HepG2 (cell line): Measurements from ENCODE around the gene SLC22A31. TPM values are rescaled to one million over a fixed set of nuclear protein-coding genes. Genes with fewer than 3 reads are reported as not detected.

Experiments used
- BHLHE40 ChIP-seq: IDR thresholded peaks from 2 replicates; pipeline ENCODE4 v1.6.1; 2011; ENCODE audit warnings: low read length, improper control_type of control experiment
- FOXK2 ChIP-seq: fragments of 450-650 bp; IDR thresholded peaks from 2 replicates; pipeline ENCODE4 v1.6.1; 2016
- MBNL3 ChIP-seq: fragments of 250-450 bp; sonication (Bioruptor Pico); conservative IDR thresholded peaks from 2 replicates; pipeline ENCODE4 v1.8.0; 2022; ENCODE audit warnings: mild to moderate bottlenecking, inconsistent platforms
- MEIS2 ChIP-seq: sonication (generic); formaldehyde crosslinking; IDR thresholded peaks from 2 replicates; pipeline ENCODE4 v1.9.0; 2021; ENCODE audit warnings: mild to moderate bottlenecking, missing genetic modification reagents
- REPIN1 ChIP-seq: sonication (generic); formaldehyde crosslinking; IDR thresholded peaks from 2 replicates; pipeline ENCODE4 v1.8.0; 2022; ENCODE audit warnings: missing genetic modification reagents, low read depth, mild to moderate bottlenecking, borderline replicate concordance
- SMAD1 ChIP-seq: sonication (generic); formaldehyde crosslinking; IDR thresholded peaks from 2 replicates; pipeline ENCODE4 v1.4.0; 2020; ENCODE audit warnings: missing genetic modification reagents, low read depth, mild to moderate bottlenecking, borderline replicate concordance
- ZKSCAN5 ChIP-seq: sonication (generic); formaldehyde crosslinking; IDR thresholded peaks from 2 replicates; pipeline ENCODE4 v1.5.1; 2020; ENCODE audit warnings: mild to moderate bottlenecking, missing genetic modification reagents
- ZNF432 ChIP-seq: sonication (generic); formaldehyde crosslinking; IDR thresholded peaks from 2 replicates; pipeline ENCODE4 v1.5.0; 2020; ENCODE audit warnings: missing genetic modification reagents, mild to moderate bottlenecking, borderline replicate concordance
- ZNF614 ChIP-seq: IDR thresholded peaks from 2 replicates; pipeline ENCODE4 v1.6.1; 2018; ENCODE audit warnings: missing biosample characterization, missing genetic modification reagents, inconsistent platforms, borderline replicate concordance
- ZNF619 ChIP-seq: sonication (generic); formaldehyde crosslinking; IDR thresholded peaks from 2 replicates; pipeline ENCODE4 v1.4.0; 2020; ENCODE audit warnings: mild to moderate bottlenecking, missing genetic modification reagents
- polyA plus RNA-seq, 8 experiments: library from polyadenylated mRNA; depleted of rRNA in 3 of 8; stranded (reverse) in 7 of 8; unstranded in 1 of 8; fragments of >200 nt; fragmentation: Illumina TruSeq in 4 of 8; extraction: Trizol in 4 of 8; gene quantifications; 2 replicates each; pipeline versions ENCODE4 v1.2.1 to v1.2.3, GENCODE V29; 2011 to 2016; ENCODE audit warnings: low read depth in 4 of 8, missing spikeins in 1 of 8, mixed read lengths in 1 of 8; ENCODE audit not compliant: insufficient read depth in 1 of 8
- total RNA-seq, 5 experiments: library from RNA; depleted of rRNA; stranded (reverse); fragments of >200 nt; fragmentation: Illumina TruSeq; extraction: Trizol; gene quantifications; 2 replicates each; pipeline ENCODE4 v1.2.3, GENCODE V29; 2016; ENCODE audit warnings: low read depth in 1 of 5
- TF ChIP-seq, protein P1 (sequence below): sonication (generic); formaldehyde crosslinking; conservative IDR thresholded peaks from 2 replicates; pipeline ENCODE4 v1.8.0; 2022; ENCODE audit warnings: mild to moderate bottlenecking, moderate library complexity, missing genetic modification reagents
- TF ChIP-seq, protein P2 (sequence below): sonication (generic); formaldehyde crosslinking; IDR thresholded peaks from 2 replicates; pipeline ENCODE4 v1.8.0; 2022; ENCODE audit warnings: mild to moderate bottlenecking, missing genetic modification reagents, borderline replicate concordance
- TF ChIP-seq, protein P3 (sequence below): sonication (generic); formaldehyde crosslinking; IDR thresholded peaks from 2 replicates; pipeline ENCODE4 v1.5.1; 2020; ENCODE audit warnings: missing genetic modification reagents, mild to moderate bottlenecking, borderline replicate concordance
- TF ChIP-seq, protein P4 (sequence below): sonication (generic); formaldehyde crosslinking; IDR thresholded peaks from 2 replicates; pipeline ENCODE4 v1.5.0; 2020; ENCODE audit warnings: missing genetic modification reagents, mild to moderate bottlenecking, borderline replicate concordance

Gene SLC22A31
- total and polyA plus RNA-seq, 2 of the 13 experiments (the other 11 are each of a cell fraction or from before 2014, with no cell fraction given): 67.3 to 83.3 TPM

DNA sequence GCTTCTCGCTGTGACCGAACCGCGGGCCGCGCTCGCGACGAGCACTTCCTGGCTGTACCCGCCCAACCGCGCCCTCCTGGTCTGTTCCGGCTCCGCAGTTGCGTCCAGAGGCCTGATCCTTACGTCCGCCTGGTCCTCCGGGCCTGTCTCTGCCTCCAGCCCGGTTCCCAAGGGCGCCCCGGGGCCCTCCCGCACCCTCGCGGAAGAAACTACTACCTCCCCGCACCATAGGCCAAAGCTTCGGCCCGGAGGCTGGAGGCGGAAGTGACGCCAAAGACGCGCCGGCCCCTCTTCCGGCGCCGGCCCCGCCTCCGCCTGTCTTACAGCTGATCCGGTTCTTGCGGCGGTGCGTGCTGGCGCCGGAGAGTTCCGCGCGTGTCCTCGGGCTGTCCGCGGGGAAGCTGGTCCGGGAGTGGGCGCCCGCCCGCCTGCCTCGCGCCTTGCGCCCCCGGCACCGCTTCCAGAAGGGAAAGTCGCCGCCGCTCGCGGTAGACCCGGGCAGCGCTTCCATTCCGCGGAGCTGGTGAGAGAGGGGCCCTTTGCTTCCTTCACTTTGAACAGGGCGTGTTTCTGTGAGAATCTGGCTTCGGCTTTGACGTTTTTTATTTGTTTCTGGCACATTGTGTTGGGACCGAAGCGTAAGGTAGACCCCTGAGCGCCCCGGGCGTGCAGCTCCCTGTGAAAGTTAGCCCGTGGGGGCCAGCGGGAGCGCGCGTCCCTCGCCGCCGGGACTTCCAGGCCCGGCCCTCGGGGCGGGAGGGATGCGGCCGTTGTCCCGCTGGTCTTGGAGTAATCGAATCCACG is 17.3 kb upstream of the SLC22A31 start, which contains the start of gene ZNF778 (continued):
- TF ChIP-seq, protein P1, sequence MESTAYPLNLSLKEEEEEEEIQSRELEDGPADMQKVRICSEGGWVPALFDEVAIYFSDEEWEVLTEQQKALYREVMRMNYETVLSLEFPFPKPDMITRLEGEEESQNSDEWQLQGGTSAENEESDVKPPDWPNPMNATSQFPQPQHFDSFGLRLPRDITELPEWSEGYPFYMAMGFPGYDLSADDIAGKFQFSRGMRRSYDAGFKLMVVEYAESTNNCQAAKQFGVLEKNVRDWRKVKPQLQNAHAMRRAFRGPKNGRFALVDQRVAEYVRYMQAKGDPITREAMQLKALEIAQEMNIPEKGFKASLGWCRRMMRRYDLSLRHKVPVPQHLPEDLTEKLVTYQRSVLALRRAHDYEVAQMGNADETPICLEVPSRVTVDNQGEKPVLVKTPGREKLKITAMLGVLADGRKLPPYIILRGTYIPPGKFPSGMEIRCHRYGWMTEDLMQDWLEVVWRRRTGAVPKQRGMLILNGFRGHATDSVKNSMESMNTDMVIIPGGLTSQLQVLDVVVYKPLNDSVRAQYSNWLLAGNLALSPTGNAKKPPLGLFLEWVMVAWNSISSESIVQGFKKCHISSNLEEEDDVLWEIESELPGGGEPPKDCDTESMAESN (CRISPR knock-in tag): peak; percentile 87
- TF ChIP-seq ZKSCAN5 (CRISPR knock-in tag): no peak
- 0 out of 2 replicates have a peak, but pooled peaks have one; percentile 44 for TF ChIP-seq SMAD1
- TF ChIP-seq ZNF619: peak; percentile 93; the same call in 1 of the 2 replicates
- TF ChIP-seq BHLHE40: no peak; the same call in 1 of the 2 replicates
- no peak for TF ChIP-seq MBNL3 (CRISPR knock-in tag)
- TF ChIP-seq ZNF614 (CRISPR knock-in tag): peak; percentile 68; the same call in 1 of the 2 replicates
- TF ChIP-seq, protein P2, sequence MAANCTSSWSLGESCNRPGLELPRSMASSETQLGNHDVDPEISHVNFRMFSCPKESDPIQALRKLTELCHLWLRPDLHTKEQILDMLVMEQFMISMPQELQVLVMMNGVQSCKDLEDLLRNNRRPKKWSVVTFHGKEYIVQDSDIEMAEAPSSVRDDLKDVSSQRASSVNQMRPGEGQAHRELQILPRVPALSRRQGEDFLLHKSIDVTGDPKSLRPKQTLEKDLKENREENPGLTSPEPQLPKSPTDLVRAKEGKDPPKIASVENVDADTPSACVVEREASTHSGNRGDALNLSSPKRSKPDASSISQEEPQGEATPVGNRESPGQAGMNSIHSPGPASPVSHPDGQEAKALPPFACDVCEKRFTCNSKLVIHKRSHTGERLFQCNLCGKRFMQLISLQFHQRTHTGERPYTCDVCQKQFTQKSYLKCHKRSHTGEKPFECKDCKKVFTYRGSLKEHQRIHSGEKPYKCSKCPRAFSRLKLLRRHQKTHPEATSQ: no peak
- peak; percentile 63; the same call in 1 of the 2 replicates for TF ChIP-seq REPIN1 (CRISPR knock-in tag)
- TF ChIP-seq FOXK2: no peak
- TF ChIP-seq ZNF432 (CRISPR knock-in tag): no peak
- TF ChIP-seq MEIS2 (CRISPR knock-in tag): peak; percentile 66
- TF ChIP-seq, protein P3, sequence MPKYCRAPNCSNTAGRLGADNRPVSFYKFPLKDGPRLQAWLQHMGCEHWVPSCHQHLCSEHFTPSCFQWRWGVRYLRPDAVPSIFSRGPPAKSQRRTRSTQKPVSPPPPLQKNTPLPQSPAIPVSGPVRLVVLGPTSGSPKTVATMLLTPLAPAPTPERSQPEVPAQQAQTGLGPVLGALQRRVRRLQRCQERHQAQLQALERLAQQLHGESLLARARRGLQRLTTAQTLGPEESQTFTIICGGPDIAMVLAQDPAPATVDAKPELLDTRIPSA (CRISPR knock-in tag): peak; percentile 69; the same call in 1 of the 2 replicates
- TF ChIP-seq, protein P4, sequence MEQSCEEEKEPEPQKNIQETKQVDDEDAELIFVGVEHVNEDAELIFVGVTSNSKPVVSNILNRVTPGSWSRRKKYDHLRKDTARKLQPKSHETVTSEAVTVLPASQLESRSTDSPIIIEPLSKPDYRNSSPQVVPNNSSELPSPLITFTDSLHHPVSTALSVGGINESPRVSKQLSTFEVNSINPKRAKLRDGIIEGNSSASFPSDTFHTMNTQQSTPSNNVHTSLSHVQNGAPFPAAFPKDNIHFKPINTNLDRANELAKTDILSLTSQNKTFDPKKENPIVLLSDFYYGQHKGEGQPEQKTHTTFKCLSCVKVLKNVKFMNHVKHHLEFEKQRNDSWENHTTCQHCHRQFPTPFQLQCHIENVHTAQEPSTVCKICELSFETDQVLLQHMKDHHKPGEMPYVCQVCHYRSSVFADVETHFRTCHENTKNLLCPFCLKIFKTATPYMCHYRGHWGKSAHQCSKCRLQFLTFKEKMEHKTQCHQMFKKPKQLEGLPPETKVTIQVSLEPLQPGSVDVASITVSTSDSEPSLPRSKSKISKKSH (CRISPR knock-in tag): peak; percentile 82
